NCI-H1436 (cell line): ENCODE results near the gene HDAC4.

Experiments
- DNase-seq: peaks from one replicate; lab custom pipeline; 2025; lab: John Stamatoyannopoulos, UW

HDAC4 gene

DNA sequence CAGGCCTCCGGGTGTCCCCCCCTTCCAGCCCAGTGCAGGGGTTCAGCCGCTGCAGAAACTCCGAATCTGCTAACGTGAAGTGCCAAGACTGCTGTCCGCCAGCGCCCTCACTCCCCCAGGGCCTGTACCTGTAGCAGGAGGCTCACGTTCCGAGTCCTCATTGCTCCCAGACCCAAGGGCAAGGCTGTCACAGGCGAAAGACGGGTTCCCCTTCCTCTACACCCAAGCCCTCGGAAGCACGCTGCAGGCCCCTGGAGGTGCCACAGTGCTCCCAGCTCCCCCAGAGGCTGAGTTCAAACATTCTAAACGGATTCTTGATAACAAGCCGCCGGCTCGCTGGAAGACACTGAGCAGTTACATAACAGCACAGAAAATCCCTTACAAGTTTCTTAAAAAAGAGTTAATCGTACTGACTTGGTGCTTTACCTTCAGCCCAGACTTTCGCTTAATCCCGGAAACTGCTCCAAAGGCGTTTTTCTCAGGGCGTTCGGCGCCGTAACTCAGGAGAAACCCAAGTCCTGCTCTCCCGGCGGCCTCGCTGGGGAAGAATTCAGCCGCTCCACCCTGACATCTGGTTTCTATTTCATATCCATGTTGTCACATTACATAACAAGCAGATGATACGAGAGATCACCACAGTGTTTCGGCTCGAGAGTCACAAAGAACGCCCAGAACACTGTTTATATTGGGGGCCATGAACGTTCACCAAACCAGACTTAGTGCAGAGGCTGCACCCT, 92.0 kb downstream of the HDAC4 start:
- no peak for DNase-seq

DNA sequence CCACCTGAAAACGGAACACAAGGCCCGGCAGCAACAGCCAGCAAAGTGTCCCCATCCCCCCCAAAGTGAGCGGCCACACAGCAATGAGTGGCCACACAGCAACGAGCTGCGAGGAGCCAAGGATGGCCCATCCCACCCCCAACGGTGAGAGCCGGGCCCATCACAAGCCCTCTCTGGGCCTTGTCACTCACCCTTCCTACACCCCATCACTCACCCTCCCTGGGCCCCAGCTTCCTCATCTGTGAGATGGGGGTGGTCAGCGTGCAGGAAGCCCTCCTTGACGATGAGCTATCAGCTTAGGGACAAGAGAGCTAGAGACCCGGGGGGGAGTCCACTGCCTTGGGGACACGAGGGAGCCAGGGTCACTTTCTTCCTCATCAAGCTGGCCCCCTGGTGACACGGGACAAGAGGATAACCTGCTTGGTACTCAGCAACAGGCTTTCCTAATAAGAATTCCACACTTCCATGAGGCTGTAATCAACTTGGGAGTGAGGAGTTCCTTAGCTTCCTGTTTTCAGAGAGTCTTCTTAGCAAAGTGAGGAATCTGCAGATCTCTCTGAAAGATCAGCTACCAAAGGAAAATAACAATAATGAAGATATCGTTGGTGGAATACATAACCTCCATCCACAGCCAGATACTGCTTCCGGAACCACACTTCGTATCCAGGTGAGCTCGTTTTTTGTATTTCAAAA, 92.8 kb downstream of the HDAC4 start:
- DNase-seq: no peak

DNA sequence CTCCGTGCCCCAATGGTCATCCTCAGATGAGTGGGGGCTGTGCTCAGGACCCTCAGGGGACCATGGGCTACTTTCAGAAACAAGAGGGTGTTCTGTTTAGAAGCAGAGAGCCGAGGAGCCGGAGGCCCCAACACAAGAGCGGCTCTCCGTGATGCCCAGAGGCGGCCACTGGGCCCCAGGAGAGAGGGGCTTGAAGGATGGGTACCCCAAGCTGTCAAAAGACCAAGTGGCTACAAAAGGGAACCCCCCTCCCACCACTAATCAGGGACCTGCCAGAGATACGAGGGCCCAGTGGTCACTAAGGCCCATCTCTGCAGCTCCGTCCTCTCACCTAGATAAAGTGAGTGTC, 93.6 kb downstream of the HDAC4 start:
- DNase-seq: no peak

DNA sequence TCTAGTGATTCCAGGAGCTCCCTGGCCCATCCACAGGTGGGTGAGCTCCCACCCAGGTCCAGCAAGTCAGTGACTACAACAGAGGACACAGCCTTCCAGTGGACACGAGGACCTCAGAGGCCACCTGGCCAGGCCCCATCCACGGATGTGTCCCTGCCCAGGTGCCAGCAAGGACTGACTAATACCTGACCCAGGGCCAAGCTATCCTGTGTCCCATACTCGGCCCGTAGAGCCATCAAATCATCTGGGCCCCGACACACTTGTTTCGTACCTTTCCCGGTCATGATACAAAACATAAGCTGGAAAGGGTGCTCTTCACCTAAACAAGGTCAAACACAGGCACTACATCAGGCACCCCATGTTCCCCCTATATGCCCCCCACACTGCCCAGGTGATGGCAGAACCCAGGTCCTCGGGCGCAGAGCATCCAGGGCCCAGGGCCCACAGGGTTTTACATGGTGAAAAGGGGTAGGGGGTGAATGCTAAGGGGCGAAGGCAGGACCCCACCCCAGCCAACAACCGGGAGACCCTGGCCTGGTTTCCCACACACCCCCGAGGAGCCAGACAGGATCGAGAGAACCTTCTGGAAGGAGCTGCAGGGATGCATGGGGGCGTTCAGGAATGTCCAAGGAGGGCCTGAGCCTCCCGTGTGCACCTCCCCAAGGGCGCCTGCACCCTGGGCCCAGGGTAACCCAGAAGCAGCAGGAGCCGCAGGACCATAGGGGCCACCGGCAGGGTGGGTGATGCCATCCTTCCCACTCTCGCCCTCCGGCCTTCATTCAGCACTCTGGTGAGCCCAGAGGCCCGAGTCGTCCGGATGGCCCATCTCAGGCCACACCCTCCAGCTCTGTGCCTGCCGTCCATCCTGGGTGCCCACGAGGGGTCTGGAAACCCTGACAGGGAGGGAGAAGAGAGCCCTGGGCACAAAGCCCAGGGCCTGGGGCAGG, 94.3 kb downstream of the HDAC4 start:
- DNase-seq: no peak

DNA sequence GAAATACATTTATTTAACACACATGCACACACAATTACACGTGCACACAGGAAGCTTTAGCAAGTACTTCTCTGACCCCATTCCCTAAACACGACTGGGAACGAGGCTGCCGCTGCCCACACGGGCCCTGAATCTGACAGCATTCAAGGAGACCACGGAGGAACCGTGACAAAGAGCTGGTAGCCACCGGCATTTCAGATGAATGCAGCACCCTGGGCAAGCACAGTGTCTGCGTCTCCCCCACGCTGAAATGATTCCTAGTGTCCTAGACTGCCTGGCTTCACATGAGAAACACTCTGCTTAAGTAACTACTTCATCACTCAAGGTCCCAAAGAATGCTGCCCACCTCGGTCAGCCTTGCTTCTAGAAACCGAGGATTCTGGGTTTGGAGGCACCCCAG, 95.0 kb downstream of the HDAC4 start:
- no peak for DNase-seq

DNA sequence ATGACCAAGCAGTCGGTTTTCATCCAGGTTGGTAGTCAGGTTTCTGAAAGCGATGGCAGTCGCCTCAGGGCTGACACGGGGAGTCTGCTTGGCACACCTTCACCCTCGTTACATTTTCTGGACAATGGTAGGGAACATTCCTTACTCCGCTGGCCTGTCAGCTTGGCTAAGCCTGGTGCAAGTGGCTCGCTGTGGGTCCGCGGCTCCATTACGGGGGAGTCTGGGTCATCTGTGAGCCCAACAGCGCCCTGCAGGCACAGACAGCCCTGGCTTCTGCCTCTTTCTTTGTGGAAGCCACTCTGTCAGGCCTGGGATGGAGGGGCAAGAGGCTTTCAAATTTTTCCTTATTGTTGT, 95.6 kb downstream of the HDAC4 start:
- DNase-seq: no peak

DNA sequence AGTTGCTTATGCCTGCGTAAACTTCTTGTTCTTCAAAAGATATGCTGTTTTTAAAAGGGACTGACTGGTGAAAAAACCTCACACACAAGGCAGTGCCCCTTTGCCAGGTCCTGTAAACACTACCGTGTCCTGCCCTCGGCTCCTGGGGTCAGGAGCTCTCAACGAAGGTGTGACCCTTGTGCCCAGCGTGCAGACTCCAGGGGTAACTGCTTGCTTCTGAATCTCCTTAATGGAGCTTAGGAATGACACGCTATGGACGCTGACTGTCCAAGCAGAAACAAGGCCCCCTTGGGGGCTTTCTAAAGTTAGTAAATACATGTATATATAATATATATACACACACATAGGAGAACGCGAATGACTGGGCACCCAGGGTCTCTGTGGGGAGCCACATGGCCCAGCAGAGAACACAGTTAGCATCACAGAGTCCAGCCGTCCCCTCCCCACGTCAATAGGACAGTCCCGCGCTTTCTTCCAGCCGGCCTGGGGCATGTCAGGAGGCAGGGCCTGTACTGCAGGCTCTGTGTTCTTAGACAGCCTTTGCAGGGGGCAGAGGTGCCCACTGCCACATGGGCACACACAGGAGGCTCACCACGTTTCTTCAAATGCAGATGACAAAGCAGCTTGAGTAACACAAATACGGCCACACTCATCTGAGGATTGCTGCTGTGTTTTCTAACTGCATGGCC, 96.1 kb downstream of the HDAC4 start:
- no peak for DNase-seq

DNA sequence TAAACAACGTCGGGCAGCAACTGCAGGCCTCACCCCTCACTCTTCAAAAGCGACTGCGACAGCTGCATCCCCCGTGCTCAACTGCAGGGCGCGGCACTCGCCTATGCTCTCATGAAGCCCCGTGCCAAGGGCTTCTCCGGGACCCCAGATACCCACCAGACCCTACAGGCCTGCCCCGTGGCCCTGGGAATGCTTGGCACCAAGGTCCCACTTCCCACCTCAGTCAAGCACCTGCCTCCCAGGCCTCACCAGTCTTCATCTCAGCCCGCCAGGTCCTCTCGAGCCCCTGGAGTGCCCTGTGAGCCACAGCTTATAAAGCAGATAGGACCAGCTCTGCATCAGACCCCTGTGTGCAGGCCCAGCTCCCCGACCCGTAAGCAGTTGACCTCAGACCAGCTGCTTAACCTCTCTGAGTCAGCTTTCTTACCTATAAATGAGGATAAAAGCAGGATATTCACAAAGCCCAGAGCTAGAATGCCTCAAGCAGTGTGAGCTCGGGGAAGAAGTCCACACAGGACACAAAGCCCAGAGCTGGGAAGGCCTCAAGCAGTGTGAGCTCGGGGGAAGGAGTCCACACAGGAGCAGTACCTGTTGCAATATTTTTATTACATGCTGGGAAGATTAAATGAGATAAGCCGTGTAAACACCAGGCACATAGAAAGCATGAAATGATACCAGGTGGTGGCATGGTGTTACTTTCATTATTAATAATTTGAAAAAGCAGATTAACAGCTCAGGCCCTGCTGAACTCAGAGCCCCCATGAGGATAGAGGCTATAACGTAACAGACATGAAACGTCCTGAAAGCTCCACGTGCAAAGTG, 96.9 kb downstream of the HDAC4 start:
- DNase-seq: no peak

DNA sequence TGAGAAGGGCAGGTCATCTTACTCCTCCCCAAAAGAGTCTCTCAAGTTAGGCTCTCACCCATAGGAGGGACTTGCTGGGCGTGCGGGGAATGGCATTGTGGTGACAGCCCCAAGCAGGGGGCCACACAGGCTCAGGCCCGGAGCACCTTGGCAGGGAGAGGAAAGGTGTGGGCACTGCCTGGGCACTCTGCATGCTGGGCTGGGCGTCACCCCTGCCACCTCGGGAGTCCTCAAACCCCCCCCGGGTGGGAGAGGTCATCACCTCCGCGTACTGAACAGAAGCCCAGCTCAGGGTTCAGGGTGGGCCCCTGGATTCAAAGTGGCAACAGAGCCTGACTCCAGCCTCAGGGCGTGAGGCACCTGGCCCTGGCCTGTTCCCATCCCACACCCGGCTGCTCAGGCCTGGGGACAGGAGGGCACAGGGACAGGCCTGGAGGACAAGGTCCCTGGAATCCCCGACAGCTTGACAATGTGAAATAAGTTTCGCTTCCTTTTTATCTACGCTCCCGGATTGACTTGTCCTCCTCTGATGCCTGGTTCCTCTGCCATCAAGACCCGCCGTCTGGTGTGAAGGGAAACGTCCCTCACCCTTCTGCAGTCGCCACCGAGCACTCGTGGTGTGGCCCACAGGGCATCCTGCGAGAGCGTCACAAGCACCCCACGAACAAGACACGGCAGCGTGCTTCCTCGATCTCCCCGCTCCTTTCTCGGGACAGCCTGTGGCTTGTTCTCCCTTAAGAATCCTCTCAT, 97.8 kb downstream of the HDAC4 start:
- no peak for DNase-seq

DNA sequence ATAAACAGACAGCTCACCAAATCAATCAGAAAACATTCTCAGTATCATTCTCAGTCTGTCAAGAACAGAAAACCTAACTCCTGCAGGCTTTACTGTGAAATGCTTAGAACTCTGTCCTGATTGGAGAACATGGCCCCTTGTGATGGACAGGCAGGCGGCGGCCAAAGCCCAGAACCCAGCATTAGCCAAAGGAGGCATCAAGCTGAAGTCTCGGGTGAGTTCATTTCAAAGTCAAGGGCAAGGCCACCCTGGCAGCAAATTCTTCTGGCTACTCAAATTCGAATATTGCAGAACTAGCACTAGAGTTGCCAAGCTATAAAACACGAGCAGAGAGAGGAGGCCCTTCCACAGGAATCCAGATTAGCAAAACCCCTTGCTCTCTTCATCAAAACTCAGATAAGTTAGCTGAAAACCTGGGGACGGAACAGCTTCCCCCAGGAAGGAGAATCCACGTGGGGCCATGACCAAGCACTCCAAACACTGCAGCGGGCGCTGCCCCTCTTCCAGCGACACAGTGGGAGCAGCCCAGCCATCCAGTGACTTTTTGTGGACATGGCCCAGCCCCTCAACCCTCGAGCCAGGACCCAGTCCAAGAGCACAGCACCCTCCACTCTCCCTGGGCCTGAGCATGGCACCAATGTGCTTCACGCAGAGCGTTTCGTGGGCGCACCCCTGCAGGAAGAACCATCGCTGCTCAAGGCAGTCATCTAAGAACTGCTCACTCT, 98.6 kb downstream of the HDAC4 start:
- DNase-seq: no peak

DNA sequence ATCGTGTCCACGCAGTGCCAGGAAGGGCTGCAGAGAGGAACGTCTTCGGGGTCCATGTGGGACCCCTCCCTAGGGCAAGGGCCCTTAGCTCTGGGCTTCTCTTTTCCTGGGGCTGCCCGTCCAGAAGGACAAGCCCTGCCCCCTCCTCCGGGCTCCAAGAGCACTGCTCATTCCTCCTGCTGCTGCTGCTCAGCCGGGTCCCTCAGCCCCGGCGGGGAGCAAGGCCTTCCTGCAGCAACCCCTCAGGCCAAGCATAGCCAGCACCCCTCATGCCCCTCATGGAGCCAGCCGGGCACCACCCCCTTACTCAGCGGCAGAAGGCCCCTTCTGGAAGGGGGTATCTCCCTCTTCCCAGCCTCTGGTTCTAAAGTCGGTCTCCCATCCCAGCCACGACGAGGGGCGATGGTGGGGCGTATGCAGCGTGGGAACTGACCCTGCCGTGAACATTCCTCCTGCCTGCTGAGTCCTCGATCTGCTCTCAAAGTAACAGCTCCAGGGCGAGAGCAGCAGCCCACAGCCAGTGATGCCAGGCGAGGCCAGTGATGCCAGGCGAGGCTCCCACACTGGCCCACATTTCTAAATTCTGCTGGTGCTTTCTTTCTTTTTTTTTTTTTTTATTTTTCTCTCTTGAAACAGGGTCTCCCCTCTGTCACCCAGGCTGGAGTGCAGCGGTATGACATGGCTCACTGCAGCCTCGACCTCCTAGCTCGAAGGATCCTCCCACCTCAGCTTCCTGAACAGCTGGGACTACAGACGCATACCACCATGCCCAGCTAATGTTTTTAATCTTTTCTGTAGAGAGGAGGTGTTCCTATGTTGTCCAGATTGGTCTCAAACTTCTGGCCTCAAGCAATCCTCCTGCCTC, 99.7 kb downstream of the HDAC4 start:
- no peak for DNase-seq

DNA sequence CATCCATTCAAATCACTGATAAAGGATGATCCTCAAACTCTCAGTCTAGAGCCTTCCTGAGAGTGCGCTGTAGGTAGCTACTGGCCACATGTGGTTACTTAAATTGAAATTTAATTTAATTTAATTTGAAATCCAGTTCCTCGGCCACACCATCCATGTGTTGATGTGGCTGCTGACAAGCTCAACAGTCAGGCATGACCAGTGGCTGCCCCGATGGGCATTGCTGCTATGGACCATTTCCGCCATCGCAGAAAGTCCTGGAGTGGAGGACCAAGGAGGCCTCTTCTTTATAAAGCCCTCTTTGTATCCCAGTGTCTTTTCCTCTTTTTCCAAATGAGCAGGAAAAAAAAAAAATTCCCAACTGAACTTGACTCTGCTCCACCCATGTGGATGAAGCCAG, 100.6 kb downstream of the HDAC4 start:
- DNase-seq: no peak

DNA sequence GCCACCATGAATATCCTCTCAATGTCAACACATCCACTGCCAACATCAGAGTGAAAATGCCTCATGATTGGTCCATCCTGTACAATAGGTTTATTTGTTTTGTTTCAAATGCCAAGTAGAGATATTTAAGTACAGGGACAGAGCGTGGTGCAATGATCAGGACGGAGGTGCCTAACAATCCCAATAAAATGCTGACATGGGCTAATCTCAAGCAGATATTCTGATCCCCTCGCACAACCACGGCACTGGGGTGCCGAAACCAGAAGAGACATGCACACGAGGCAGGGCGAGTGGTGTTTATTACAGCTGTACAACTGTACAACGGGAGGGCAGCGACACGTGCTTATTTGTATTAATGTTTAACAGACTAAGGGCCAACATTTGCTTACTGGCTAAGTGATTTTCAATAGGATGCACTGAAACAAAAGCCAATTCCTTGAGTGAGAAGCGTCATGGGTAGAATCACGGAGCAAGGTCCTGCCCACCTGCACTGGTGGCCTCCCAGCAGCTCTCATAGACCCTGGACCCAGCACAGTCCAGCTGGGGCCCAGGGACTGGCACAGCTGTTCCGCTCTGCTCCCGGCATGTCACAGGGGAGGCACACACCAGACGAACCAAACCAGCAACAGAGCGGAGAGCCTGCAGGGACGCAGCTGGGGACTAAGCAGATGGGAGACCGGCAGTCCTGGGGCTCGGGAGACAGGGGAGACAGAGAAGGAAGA, 101.4 kb downstream of the HDAC4 start:
- no peak for DNase-seq

DNA sequence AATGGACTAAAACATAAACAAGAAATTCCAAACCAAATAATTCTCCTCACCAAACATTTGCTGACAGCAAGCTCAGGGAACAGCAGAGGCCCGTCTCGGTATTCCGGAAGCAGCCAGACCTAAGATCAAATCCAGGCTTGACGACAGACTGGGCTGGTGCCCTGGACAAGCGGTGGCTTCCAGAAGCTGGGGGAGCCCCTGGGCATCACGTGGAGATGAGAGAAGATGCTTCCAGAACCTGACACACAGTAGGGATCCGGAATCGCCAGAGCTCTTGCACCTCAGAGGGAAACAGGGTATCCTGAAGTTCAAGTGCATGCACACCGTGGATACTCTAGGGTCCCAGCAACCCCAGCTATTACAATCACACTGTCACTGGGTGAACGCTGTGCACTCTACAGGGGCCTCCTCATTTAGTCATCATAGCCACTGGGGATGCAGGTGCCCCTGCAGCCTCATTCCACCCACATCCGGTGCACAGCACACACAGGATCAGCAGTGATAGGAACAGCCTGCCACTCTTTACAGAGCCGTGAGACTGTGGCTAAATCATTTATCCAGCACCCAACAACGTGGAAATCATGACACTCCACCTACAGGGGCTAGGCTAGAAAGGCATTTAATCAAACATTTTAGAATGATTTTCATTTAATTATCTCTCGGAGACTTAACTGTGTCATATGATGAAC, 102.6 kb downstream of the HDAC4 start:
- DNase-seq: no peak

DNA sequence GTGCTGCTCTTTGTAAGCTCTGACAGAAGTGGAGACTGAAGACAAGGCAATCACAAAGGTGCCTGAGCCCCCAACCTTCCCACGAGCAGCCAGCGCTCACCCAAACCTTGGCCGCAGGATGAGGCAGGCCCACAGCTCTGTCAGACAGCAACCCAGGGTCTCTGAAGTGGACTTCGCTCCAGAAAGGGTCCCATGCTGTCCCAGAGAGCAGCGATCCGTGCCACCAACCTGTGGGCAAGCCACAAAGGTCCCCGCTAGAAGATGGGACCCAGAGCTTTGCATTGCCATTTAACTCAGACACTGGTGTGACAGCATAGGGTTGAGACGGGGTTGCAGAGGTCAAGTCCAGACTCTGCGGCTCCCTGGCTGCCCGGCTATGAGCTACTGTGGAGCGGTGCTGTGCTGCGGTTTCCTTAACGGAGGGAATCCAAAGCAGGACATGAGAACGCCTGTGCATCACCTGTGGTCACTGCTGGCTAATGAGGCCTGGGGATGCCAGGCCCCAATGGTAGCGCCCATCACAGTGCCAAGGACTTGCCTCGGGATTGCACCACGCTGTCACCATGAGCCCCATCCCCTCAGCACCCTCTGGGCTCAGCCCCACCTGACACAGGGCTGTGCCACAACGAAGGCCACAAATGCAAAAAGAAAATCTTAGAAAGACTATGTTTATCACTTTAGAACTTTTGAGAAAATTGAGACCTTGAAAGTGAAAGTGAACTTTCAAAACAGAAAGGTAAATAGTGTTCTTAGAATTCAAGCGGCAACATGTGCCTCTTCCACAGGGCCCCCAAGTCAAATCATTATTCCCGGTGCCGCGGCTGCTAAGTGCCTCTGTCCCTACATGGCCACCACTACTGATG, 103.4 kb downstream of the HDAC4 start:
- no peak for DNase-seq

DNA sequence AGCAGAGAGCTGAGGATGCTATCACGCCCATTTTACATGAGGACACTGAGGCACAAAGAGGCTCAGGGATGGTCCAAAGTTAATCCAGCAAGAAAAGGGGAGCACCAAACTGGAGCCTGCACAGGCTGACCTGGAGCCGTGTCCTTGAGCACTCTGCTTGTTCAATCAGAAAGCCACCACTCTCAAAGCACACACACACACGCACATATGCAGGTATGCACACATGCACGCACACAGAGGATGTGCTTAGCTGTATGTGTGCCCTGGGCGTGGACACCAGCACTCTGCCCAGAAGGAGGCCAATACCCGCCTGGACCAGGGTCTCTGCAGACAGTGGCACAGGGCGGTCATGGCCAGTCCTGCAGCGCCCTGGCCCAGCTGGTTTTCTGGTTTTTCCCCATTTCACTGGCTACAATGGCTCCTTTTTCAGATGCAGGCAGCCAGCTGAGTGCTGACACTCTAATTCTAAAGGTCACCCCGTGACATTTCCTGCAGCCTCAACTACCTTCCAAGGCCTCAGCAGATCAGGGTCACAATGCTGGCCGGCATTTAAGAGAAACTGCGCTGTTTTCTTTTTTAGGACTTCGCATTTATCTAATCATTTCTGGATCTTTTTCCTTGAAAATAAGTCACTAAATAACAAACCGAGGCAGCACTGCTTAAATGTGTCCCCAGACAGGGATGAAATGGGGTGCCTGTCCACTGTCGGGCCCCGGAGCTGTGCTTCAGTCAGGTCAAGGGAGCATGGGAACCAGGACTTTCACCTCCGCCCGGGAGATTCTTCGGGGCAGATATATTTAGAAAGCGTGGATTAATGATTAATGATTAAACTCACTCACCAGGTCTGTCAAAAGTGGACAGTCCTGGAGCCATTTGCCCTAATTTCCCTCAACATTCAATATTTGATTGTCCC, 104.5 kb downstream of the HDAC4 start:
- no peak for DNase-seq
